Hair follicle dermal papilla cell (primary cell): ENCODE measurements around the gene IPO11. TPM values are rescaled to one million over a fixed set of nuclear protein-coding genes. Genes with fewer than 3 reads are reported as not detected.

Experiments
- small RNA-seq: library from RNA; depleted of rRNA; stranded (forward); fragments of <200 nt; gene quantifications from one replicate; pipeline ENCODE3, GENCODE V24; 2012
- total RNA-seq: library from RNA; depleted of rRNA; stranded (reverse); fragments of >200 nt; gene quantifications from 2 replicates; pipeline ENCODE4 v1.2.3, GENCODE V29; 2012

Gene IPO11
- total RNA-seq: 18.3 and 23.2 TPM in 2 replicates

GRCh38 chr5:62412549-62413329, at the start of gene IPO11:
Gene IPO11, plus strand, starts transcription at chr5:62412763. Its CDS starts 24,517 bp downstream, at chr5:62437280.

DNA sequence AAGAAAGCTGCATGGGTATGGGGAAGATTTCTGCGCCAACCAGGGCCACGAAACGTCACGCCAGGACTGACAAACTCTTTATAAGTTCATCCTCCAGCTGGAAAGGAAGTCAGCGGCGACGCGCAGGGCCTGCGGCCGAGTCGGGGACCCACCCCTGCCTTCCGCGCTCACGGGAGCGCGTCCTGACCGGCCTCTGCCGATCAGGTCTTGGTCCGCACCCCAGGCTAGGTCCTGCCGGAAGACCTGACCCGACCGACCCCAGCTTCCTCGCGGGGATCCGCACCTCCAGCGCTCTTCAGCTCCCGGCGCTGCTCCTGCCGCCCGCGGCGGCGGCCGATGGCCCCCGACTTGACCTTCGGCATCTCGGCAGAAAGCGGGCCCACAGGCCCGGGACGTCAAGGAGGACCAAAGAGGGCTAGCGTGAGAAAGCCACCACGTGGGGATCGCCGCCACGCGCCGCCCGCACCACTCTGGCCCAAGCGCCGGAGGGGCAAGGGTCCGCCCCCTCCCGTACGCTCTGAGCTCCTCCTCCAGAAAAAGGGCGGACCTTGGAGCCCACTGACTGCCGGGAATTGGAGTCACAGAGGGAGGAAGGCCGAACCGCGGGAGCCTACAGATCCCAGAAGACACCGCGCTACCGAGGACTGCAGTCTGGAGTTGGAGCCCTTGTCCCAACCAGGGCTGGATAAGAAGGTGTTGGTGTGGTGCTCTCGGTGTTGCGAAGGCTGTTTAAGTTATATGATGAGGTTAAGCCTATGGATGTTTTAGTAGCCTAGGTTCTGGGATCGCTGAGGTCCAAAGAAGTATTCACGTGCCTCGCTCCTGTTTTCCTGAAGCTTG, 8.9 kb upstream of the IPO11 start, which contains the start of gene DIMT1:
DIMT1 (minus strand) TSS at position 495 of the 840 bp plus-strand sequence; CDS start at position 362, 133 bp downstream.

DNA sequence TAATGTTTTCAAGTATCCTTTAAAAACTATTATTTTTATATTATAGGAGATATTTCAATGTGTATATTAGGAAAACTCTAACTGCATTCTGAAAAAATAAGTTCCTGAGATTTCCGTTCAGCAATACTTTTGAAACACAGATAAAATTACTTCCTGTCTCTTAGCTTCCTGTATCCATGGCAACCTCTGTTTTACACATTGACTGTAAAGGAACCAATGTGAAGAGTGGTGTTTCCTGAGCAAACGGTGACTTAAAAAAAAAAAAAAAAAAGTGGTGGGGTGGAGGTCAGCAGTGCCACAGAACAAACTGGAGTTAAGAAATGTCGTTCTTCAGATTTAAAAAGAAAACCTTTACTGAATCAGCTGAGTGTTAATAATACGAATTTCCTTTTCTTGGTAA, 166.0 kb downstream of the IPO11 start, which contains the start of gene LRRC70:
LRRC70 (plus strand) TSS at position 280 of the 400 bp plus-strand sequence. CDS start 620 bp downstream, outside the sequence.

Small RNAs within 50 kb of the gene (small RNA-seq; reads per million reads assigned to genes)
- gene CKS1BP3 (not detected), gene RNU6-661P (not detected)

Other genes starting within 250 kb of the IPO11 start
- 46.4 and 55.8 TPM in 2 replicates for gene KIF2A, start 106.6 kb upstream of the IPO11 start, total RNA-seq
- gene DIMT1, start 8.9 kb upstream of the IPO11 start, total RNA-seq: 30.2 and 34.9 TPM in 2 replicates
- gene LRRC70, start 166.1 kb downstream of the IPO11 start, total RNA-seq: 1.2 and 1.5 TPM in 2 replicates